GM12878 (cell line): ENCODE data around the gene PMM2. TPM values are rescaled to one million over a fixed set of nuclear protein-coding genes. Genes with fewer than 3 reads are reported as not detected.
A peak's percentile ranks its signal among the peaks of the same experiment; 100 is the strongest.
"Not testable (repeated sequence)": the region's sequence is repeated elsewhere in the genome, so short reads cannot be mapped to it uniquely, and the experiment has no call there.

Experiments used
- ATAC-seq: fragments of 200-7000 bp; cut with Tn5 transposase; 3 replicates; pipeline ENCODE4 v1.9.1; 2020; ENCODE audit warnings: mild to moderate bottlenecking, moderate library complexity
- BruUV-seq: library from RNA; stranded (reverse); fragments of 400-500 nt; replicated peaks from 2 replicates; lab custom pipeline; 2021; lab: Mats Ljungman, UMichigan
- CTCF ChIA-PET: fragments of 300-600 bp; sonication (Branson Sonifier 250); formaldehyde crosslinking; extraction: SDS; loops from one replicate; lab custom pipeline; 2021; ENCODE audit warnings: inconsistent platforms; lab: Yijun Ruan, JAX
- POLR2A ChIA-PET: fragments of 350-600 bp; formaldehyde crosslinking; extraction: SDS; loops from one replicate; lab custom pipeline; 2021; ENCODE audit warnings: inconsistent platforms; lab: Charles Lee
- RAD21 ChIA-PET: fragments of 300-600 bp; sonication (Branson Sonifier 250); formaldehyde crosslinking; loops from one replicate; lab custom pipeline; 2023; ENCODE audit warnings: antibody characterized with exemption; ENCODE audit not compliant: unreplicated experiment; lab: Charles Lee
- SMC1A ChIA-PET: fragments of 300-600 bp; sonication (Branson Sonifier 250); formaldehyde crosslinking; loops from one replicate; lab custom pipeline; 2023; ENCODE audit not compliant: unreplicated experiment, uncharacterized antibody; lab: Charles Lee
- DNase-seq: peaks from one replicate; pipeline ENCODE4 v3.0.0-alpha.2; 2011; ENCODE audit warnings: low read depth, low spot score
- FAIRE-seq: peaks from 3 replicates; lab custom pipeline; 2011; peaks lifted over from hg19 to GRCh38; lab: Jason Lieb, UNC
- H2AFZ ChIP-seq: 2 replicates; pipeline ENCODE4 v1.6.0; 2011; ENCODE audit warnings: low read depth, low read length, control low read depth; ENCODE audit not compliant: control insufficient read depth
- H3K27ac ChIP-seq: 2 replicates; pipeline ENCODE4 v1.5.1; 2011; ENCODE audit warnings: control low read depth; ENCODE audit not compliant: control insufficient read depth, insufficient read depth
- H3K27me3 ChIP-seq, 2 experiments: replicated peaks in 1 of 2; 2 replicates each; pipeline versions ENCODE4 v1.6.0 to v1.6.1; 2011; ENCODE audit warnings: low read length in 1 of 2; ENCODE audit not compliant: control insufficient read depth in 2 of 2, insufficient read depth in 2 of 2
- H3K36me3 ChIP-seq, 2 experiments: 2 replicates each; pipeline ENCODE4 v1.5.1; 2011; ENCODE audit warnings: low read length in 1 of 2; ENCODE audit not compliant: control insufficient read depth in 2 of 2, insufficient read depth in 2 of 2
- H3K4me1 ChIP-seq: 2 replicates; pipeline ENCODE4 v1.6.1; 2011; ENCODE audit warnings: mild to moderate bottlenecking, low read length, moderate library complexity, mixed read lengths; ENCODE audit not compliant: control insufficient read depth, insufficient read depth
- H3K4me2 ChIP-seq: 2 replicates; pipeline ENCODE4 v1.6.0; 2011; ENCODE audit warnings: control low read depth; ENCODE audit not compliant: control insufficient read depth, insufficient read depth
- H3K4me3 ChIP-seq: fragments of 200-600 bp; sonication (generic); 2 replicates; pipeline ENCODE4 v1.5.1; 2016
- H3K79me2 ChIP-seq: 2 replicates; pipeline ENCODE4 v1.6.0; 2011; ENCODE audit warnings: low read length; ENCODE audit not compliant: control insufficient read depth, insufficient read depth
- H3K9ac ChIP-seq: 2 replicates; pipeline ENCODE4 v1.8.0; 2011; ENCODE audit warnings: low read length, control low read depth, mixed read lengths; ENCODE audit not compliant: control insufficient read depth, insufficient read depth
- H3K9me3 ChIP-seq: replicated peaks from 3 replicates; pipeline ENCODE4 v1.5.1; 2011; ENCODE audit warnings: mild to moderate bottlenecking, low read length; ENCODE audit not compliant: control insufficient read depth, insufficient read depth
- H4K20me1 ChIP-seq: 2 replicates; pipeline ENCODE4 v1.6.0; 2011; ENCODE audit not compliant: control insufficient read depth, insufficient read depth
- CBFB ChIP-seq: IDR thresholded peaks from 2 replicates; pipeline ENCODE4 v1.6.1; 2016; ENCODE audit warnings: antibody characterized with exemption, low read depth
- EZH2 ChIP-seq: IDR thresholded peaks from 2 replicates; pipeline ENCODE4 v1.6.1; 2012; ENCODE audit warnings: low read depth, mild to moderate bottlenecking, control low read depth, inconsistent platforms, low read length, borderline replicate concordance; ENCODE audit not compliant: control insufficient read depth
- PAX5 ChIP-seq: IDR thresholded peaks from 2 replicates; pipeline ENCODE4 v1.6.1; 2011; ENCODE audit warnings: low read depth, low read length, borderline replicate concordance
- WGBS: methylation state at CpG from one replicate; pipeline ENCODE4 v1.1.6; 2016; ENCODE audit warnings: low lambda C conversion rate; ENCODE audit not compliant: insufficient replicate concordance, insufficient coverage; ENCODE audit errors: missing lambda C conversion rate; 5-methylcytosine and 5-hydroxymethylcytosine counted together
- in situ Hi-C: fragments of 300-500 bp; cut with MboI; formaldehyde crosslinking; loops from 9 replicates; pipeline ENCODE4 v1.14.3; 2018; ENCODE audit warnings: mixed read lengths
- intact Hi-C: fragments of 100-400 bp; cut with micrococcal nuclease; formaldehyde crosslinking; loops from one replicate; pipeline ENCODE4 v1.14.2; 2022; ENCODE audit not compliant: unreplicated experiment
- polyA plus RNA-seq, 11 experiments: library from polyadenylated mRNA; depleted of rRNA in 4 of 11; unstranded in 6 of 11; stranded (reverse) in 5 of 11; fragments of >200 nt; fragmentation: Nextera tagmentation in 4 of 11; fragmentation: Illumina TruSeq in 1 of 11; extraction: Ambion mirVana in 4 of 11; extraction: Trizol in 1 of 11; gene quantifications; 1 replicate in 1 of 11; 2 replicates in 10 of 11; pipeline versions ENCODE4 v1.2.1 to v1.2.3, GENCODE V29; 2011 to 2016; ENCODE audit warnings: inconsistent platforms in 2 of 11, missing spikeins in 2 of 11, low read depth in 1 of 11
- total RNA-seq, 4 experiments: library from RNA; depleted of rRNA in 3 of 4; stranded (reverse); fragments of >200 nt in 3 of 4; fragmentation: Illumina TruSeq in 1 of 4; extraction: Trizol in 1 of 4; gene quantifications; 2 replicates each; pipeline versions ENCODE4 v1.2.1 to v1.2.3, GENCODE V29; 2013 to 2021
- TF ChIP-seq, protein P1 (sequence below): fragments of 450-650 bp; IDR thresholded peaks from 2 replicates; pipeline ENCODE4 v1.6.1; 2017; ENCODE audit warnings: mild to moderate bottlenecking, moderate library complexity
- TF ChIP-seq, protein P2 (sequence below): fragments of 450-650 bp; IDR thresholded peaks from 2 replicates; pipeline ENCODE4 v1.6.1; 2017; ENCODE audit warnings: mild to moderate bottlenecking

PMM2 gene
- total and polyA plus RNA-seq, 10 of the 15 experiments (the other 5 are each of a cell fraction or from before 2014, with no cell fraction given), result 22.6 to 69.4 (median 52.3) TPM

DNA sequence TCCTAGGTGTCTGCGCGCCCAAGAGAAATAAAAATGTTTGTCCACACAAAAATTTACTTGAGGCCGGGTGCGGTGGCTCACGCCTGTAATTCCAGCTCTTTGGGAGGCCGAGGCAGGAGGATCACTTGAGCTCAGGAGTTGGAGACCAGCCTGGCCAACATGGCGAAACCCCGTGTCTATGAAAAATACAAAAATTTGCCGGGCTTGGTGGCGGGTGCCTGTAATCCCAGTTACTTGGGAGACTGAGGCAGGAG lies 72.3 kb downstream of the PMM2 start:
- H3K9ac ChIP-seq, H4K20me1 ChIP-seq, FAIRE-seq, in situ Hi-C loops, DNase-seq, BruUV-seq, H3K9me3 ChIP-seq, H2AFZ ChIP-seq, H3K27me3 ChIP-seq, H3K4me3 ChIP-seq, ATAC-seq, H3K36me3 ChIP-seq: not testable (repeated sequence)
- peak overlapping the region; percentile 66 for H3K4me2 ChIP-seq
- peak overlapping the region; percentile 65; the same call in 1 of the 2 replicates for H3K27ac ChIP-seq
- peaks cover 33% of the 10 kb centered on the region for H3K79me2 ChIP-seq
- ChIA-PET POLR2A (interaction anchor here (1.5 to 2.2 kb wide), 3 partner anchors 10 to 222 kb away, joined by 4 to 8 read pairs (median 8); partner anchors contain the start of gene HAPSTR1), RAD21 (interaction anchor here (1.2 to 3.9 kb wide), 5 partner anchors 11 to 300 kb away, joined by 4 to 44 read pairs (median 5); partner anchors contain the start of gene LITAFD), SMC1A (interaction anchor here (1.3 to 4.4 kb wide), 5 partner anchors 12 to 212 kb away, joined by 3 to 29 read pairs (median 3); partner anchors contain the start of gene LITAFD), CTCF (interaction anchor here (0.6 to 3.1 kb wide), 3 partner anchors 10 to 269 kb away, joined by 3 to 30 read pairs (median 3); no protein-coding TSS in a partner anchor)
- intact Hi-C loops, result loop anchor here (1.0 kb wide), 1 partner anchor 22 kb away; no protein-coding TSS in a partner anchor
- 94% methylated on average over 10 of the region's 10 CpGs for WGBS
- peaks cover 27% of the 10 kb centered on the region for H3K4me1 ChIP-seq

GRCh38 chr16:8872071-8872470 lies 74.4 kb downstream of the PMM2 start:
- Histone ChIP-seq H3K4me1 (peaks cover 27% of the 10 kb centered on the region), H3K27ac (no peak overlapping the region), H3K36me3 (no peaks in the 10 kb centered on the region), H3K79me2 (peaks cover 12% of the 10 kb centered on the region), H3K9ac (no peak overlapping the region), H3K4me3 (no peak overlapping the region), H4K20me1 (no peaks in the 10 kb centered on the region)
- ChIA-PET CTCF (interaction anchor here (0.7 to 3.1 kb wide), 7 partner anchors 8 to 264 kb away, joined by 3 to 38 read pairs (median 4); partner anchors contain the start of gene LITAFD), SMC1A (interaction anchor here (1.0 to 4.4 kb wide), 4 partner anchors 10 to 75 kb away, joined by 3 to 29 read pairs (median 4); partner anchors contain the start of gene LITAFD), RAD21 (interaction anchor here (1.4 to 3.9 kb wide), 4 partner anchors 9 to 210 kb away, joined by 3 to 44 read pairs (median 12); partner anchors contain the start of gene LITAFD), POLR2A (interaction anchor here (1.5 kb wide), 1 partner anchor 19 kb away, joined by 4 read pairs; no protein-coding TSS in a partner anchor)
- no peak for FAIRE-seq
- no peak for DNase-seq
- 90% methylated on average over 5 of the region's 5 CpGs for WGBS
- in situ Hi-C loops, result no loop called here
- no peak for ATAC-seq
- TF ChIP-seq PAX5 (no peak), CBFB (no peak), EZH2 (no peak)
- TF ChIP-seq, protein P1, sequence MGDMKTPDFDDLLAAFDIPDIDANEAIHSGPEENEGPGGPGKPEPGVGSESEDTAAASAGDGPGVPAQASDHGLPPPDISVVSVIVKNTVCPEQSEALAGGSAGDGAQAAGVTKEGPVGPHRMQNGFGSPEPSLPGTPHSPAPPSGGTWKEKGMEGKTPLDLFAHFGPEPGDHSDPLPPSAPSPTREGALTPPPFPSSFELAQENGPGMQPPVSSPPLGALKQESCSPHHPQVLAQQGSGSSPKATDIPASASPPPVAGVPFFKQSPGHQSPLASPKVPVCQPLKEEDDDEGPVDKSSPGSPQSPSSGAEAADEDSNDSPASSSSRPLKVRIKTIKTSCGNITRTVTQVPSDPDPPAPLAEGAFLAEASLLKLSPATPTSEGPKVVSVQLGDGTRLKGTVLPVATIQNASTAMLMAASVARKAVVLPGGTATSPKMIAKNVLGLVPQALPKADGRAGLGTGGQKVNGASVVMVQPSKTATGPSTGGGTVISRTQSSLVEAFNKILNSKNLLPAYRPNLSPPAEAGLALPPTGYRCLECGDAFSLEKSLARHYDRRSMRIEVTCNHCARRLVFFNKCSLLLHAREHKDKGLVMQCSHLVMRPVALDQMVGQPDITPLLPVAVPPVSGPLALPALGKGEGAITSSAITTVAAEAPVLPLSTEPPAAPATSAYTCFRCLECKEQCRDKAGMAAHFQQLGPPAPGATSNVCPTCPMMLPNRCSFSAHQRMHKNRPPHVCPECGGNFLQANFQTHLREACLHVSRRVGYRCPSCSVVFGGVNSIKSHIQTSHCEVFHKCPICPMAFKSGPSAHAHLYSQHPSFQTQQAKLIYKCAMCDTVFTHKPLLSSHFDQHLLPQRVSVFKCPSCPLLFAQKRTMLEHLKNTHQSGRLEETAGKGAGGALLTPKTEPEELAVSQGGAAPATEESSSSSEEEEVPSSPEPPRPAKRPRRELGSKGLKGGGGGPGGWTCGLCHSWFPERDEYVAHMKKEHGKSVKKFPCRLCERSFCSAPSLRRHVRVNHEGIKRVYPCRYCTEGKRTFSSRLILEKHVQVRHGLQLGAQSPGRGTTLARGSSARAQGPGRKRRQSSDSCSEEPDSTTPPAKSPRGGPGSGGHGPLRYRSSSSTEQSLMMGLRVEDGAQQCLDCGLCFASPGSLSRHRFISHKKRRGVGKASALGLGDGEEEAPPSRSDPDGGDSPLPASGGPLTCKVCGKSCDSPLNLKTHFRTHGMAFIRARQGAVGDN, result no peak
- TF ChIP-seq, protein P2, sequence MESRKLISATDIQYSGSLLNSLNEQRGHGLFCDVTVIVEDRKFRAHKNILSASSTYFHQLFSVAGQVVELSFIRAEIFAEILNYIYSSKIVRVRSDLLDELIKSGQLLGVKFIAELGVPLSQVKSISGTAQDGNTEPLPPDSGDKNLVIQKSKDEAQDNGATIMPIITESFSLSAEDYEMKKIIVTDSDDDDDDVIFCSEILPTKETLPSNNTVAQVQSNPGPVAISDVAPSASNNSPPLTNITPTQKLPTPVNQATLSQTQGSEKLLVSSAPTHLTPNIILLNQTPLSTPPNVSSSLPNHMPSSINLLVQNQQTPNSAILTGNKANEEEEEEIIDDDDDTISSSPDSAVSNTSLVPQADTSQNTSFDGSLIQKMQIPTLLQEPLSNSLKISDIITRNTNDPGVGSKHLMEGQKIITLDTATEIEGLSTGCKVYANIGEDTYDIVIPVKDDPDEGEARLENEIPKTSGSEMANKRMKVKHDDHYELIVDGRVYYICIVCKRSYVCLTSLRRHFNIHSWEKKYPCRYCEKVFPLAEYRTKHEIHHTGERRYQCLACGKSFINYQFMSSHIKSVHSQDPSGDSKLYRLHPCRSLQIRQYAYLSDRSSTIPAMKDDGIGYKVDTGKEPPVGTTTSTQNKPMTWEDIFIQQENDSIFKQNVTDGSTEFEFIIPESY, result no peak
- TF ChIP-seq, all 136 proteins: peak for 0
- Histone ChIP-seq H2AFZ (no peak overlapping the region), H3K4me2 (no peak overlapping the region), H3K9me3 (no peaks in the 10 kb centered on the region), H3K27me3 (no peaks in the 10 kb centered on the region)
- intact Hi-C loops, result no loop called here
- BruUV-seq, result no TSS peak
